Measurements from ENCODE around the gene THADA.

Gene THADA

DNA sequence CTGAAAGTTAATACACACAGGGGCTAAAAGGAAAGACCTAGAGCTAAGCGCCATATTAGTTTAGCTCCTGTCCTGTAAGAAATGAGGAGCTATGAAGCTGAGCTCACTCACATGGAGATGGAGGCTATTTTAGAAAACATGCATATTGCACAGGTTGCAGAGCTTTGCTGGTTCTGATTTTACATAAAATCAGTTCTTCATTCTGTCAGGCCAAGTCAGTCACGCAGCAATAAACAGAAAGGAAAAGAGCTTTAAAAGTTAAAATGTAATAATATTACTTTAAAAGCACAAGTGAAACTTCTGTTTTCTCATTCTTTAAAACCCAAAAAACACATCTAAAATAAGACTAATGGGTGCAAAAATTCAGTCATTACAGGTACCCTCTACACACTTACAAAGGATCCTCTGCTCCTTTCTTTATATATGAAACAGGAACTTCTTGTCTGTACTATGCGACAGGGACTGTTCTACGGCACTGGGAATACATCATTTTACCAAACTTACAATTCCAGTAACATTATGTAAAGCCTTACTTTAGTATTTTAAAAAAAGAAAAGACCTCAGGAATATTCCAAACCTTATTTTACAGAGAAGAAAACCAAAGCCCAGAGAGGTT is 113.8 kb downstream of the THADA start:
- TF ChIP-seq, protein P1, sequence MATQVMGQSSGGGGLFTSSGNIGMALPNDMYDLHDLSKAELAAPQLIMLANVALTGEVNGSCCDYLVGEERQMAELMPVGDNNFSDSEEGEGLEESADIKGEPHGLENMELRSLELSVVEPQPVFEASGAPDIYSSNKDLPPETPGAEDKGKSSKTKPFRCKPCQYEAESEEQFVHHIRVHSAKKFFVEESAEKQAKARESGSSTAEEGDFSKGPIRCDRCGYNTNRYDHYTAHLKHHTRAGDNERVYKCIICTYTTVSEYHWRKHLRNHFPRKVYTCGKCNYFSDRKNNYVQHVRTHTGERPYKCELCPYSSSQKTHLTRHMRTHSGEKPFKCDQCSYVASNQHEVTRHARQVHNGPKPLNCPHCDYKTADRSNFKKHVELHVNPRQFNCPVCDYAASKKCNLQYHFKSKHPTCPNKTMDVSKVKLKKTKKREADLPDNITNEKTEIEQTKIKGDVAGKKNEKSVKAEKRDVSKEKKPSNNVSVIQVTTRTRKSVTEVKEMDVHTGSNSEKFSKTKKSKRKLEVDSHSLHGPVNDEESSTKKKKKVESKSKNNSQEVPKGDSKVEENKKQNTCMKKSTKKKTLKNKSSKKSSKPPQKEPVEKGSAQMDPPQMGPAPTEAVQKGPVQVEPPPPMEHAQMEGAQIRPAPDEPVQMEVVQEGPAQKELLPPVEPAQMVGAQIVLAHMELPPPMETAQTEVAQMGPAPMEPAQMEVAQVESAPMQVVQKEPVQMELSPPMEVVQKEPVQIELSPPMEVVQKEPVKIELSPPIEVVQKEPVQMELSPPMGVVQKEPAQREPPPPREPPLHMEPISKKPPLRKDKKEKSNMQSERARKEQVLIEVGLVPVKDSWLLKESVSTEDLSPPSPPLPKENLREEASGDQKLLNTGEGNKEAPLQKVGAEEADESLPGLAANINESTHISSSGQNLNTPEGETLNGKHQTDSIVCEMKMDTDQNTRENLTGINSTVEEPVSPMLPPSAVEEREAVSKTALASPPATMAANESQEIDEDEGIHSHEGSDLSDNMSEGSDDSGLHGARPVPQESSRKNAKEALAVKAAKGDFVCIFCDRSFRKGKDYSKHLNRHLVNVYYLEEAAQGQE (IDR thresholded peaks at IDR 0.05; ENCODE audit: insufficient read depth in 1 of 2, low read depth in 2 of 2, low read length in 2 of 2) = no peak
- TF ChIP-seq FOXP2 (optimal IDR thresholded peaks at IDR 0.05; ENCODE audit: borderline replicate concordance, extremely low read depth, extremely low read length, insufficient read depth) (no peak), POLR2AphosphoS5 (IDR thresholded peaks at IDR 0.05; ENCODE audit: low read depth, low read length) (no peak), SIN3A (IDR thresholded peaks at IDR 0.05; ENCODE audit: borderline replicate concordance, insufficient read depth, low read length) (no peak), TAF1 (IDR thresholded peaks at IDR 0.05; ENCODE audit: borderline replicate concordance, insufficient read depth, low read length) (no peak)

DNA sequence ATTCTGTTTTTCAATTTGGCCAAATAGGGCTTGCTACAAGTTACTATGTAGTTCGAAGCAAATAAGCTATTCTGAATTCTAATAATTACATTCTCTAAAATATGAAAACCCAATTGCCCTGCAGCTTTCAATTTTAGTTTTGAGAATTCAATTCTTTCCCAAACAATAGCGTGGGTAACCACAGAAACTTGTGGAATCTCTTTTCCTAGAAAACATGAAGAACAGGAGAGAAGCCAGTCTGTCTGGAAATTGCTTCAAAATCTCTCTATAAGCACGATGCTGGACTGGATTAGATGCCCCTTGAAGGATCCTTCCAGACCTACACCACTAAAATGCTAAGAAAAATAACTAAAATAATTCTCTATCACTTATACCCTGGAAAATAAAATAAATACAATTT is 115.0 kb downstream of the THADA start:
- no peak for TF ChIP-seq SIN3A (IDR thresholded peaks at IDR 0.05; ENCODE audit: borderline replicate concordance, insufficient read depth, low read length)
- TF ChIP-seq POLR2AphosphoS5 (IDR thresholded peaks at IDR 0.05; ENCODE audit: low read depth, low read length) = no peak
- TF ChIP-seq, protein P1 (IDR thresholded peaks at IDR 0.05; ENCODE audit: insufficient read depth in 1 of 2, low read depth in 2 of 2, low read length in 2 of 2) = no peak
- no peak for TF ChIP-seq FOXP2 (optimal IDR thresholded peaks at IDR 0.05; ENCODE audit: borderline replicate concordance, extremely low read depth, extremely low read length, insufficient read depth)
- no peak for TF ChIP-seq TAF1 (IDR thresholded peaks at IDR 0.05; ENCODE audit: borderline replicate concordance, insufficient read depth, low read length)

DNA sequence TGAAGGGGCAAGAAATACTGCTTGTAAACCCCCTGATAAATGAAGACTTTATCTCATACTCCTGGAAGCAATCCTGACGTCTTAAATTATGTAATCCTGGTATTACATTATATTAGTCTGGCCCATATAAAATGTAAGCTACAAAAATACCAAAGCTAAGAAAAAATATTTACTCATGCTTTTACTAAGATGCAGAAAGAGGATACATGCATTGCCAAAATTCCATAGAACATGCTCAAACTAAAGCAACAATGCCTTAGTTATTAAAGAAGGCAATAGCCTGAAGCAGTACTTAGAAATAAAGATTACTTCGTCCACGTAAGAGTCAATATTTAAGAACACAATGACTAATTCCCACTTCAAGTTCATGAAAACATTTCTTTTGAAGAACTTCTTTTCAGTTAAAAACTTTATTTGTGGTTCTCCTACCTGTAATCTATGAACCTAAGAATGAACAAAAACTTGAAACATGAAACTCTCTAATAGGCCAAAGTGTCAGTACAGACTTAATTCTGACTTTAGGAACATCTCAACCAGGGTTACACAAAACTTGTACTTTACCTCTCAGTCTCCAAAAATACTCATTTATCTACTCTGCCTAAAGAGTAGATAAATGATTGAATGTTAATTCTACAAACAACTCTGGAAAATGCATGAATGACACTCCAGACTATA is 117.3 kb downstream of the THADA start:
- TF ChIP-seq POLR2AphosphoS5 (IDR thresholded peaks at IDR 0.05; ENCODE audit: low read depth, low read length) = no peak

DNA sequence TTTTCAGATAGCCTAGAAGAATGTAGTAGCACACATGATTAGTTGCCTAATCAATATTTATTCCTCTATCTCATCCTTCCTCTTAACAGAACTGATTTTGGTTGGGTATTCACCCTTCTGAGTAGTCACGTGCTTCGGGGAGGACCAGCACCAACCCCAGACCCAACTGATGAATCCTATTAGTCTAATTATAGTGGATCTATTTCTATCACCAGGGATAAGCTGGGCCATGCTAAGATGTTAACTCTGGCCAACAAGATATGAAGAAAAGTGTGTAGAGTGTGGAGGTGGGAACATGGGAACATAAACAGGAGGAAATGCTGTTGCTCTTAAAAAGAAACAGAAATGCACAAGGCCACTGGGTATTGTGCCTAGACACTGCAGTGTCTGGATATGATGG is 119.9 kb downstream of the THADA start:
- TF ChIP-seq, protein P1 (IDR thresholded peaks at IDR 0.05; ENCODE audit: insufficient read depth in 1 of 2, low read depth in 2 of 2, low read length in 2 of 2) = no peak
- TF ChIP-seq POLR2AphosphoS5 (IDR thresholded peaks at IDR 0.05; ENCODE audit: low read depth, low read length) (no peak), SIN3A (IDR thresholded peaks at IDR 0.05; ENCODE audit: borderline replicate concordance, insufficient read depth, low read length) (no peak)

DNA sequence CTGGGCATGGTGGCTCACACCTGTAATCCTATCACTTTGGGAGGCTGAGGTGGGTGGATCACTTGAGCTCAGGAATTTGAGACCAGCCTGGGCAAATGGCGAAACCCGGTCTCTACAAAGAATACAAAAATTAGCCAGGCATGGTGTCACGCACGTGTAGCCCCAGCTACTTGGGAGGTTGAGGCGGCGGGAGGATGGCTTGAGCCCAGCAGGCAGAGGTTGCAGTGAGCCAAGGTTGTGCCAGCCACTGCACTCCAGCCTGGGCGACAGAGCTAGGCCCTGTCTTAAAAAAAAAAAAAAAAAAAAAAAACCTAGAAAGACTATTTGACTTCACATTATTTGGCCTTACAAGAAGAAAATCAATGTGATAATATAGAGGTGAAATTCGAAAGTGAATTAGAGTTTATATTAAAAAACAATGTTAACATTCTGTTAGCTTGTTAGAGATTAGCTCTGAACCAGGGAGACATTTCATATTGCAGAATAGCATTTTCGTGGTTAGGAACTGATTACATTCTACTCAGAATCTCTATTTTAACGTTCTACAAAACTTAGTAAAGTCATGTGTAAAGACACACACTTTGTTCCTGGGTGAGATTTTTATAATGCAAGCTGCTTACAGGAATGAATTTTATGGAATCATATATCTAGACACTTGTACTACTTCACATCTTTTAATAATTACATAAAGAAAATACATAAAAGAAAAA is 120.5 kb downstream of the THADA start:
- no peak for TF ChIP-seq TAF1 (IDR thresholded peaks at IDR 0.05; ENCODE audit: borderline replicate concordance, insufficient read depth, low read length)
- no peak for TF ChIP-seq POLR2AphosphoS5 (IDR thresholded peaks at IDR 0.05; ENCODE audit: low read depth, low read length)
- TF ChIP-seq, protein P1 (IDR thresholded peaks at IDR 0.05; ENCODE audit: insufficient read depth in 1 of 2, low read depth in 2 of 2, low read length in 2 of 2) = no peak
- TF ChIP-seq SIN3A (IDR thresholded peaks at IDR 0.05; ENCODE audit: borderline replicate concordance, insufficient read depth, low read length) = no peak
- no peak for TF ChIP-seq FOXP2 (optimal IDR thresholded peaks at IDR 0.05; ENCODE audit: borderline replicate concordance, extremely low read depth, extremely low read length, insufficient read depth)
